Astrocyte of the cerebellum (primary cell): Measurements from ENCODE around the gene MFSD2B.

Experiments
- DNase-seq: peaks from one replicate; pipeline ENCODE4 v3.0.0-alpha.2; 2011; ENCODE audit warnings: low read depth
- H3K4me3 ChIP-seq: 2 replicates; pipeline ENCODE4 v1.5.1; 2011; ENCODE audit warnings: mild to moderate bottlenecking, low read depth, low read length, moderate library complexity
- in situ Hi-C: cut with HindIII; loops from 2 replicates; pipeline ENCODE4 v1.10.0; 2017; ENCODE audit warnings: low sequenced_read_pairs
- TF ChIP-seq, protein P1 (sequence below): IDR thresholded peaks from 2 replicates; pipeline ENCODE4 v1.5.1; 2012; ENCODE audit warnings: low read length, low read depth, moderate library complexity, mild to moderate bottlenecking; ENCODE audit errors: missing control alignments

MFSD2B gene

DNA sequence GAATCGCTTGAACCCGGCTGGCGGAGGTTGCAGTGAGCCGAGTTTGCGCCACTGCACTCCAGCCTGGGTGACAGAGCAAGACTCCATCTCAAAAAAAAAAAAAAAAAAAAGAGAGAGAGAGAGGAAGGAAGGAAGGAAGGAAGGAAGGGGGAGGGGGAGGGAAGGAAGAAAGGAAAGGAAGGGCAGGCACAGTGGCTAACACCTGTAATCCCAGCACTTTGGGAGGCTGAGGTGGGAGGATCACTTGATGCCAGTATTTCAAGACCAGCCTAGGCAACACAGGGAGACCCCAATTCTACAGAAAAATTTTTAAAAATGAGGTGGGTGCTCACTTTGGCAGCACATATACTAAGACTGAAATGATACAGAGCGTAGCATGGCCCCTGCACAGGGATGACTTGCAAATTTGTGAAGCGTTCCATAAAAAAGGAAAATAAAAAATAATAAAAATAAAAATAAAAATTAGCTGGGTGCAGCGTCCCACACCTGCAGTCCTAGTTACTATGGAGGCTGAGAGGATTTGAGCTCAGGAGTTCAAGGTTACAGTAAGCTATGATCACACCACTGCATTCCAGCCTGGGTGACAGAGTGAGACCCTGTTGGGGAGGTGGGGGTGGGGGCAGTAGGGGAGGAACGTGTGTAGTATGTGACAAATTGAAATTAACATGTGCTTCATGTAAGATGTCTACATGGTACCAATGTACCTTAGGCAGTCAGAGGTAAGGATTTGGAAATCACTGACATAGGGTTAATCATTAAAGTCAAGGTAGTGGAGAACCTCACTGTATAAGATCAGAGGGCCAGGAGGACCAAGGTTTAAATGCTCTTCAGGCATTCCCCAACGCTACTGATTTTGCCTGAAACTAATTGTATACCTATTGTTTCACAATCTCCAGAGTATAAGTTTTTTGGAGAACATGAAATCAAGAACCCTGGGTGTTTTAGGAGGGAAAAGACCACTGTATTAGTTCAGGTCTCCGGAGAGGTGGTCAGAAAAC lies 35.9 kb downstream of the MFSD2B start:
- in situ Hi-C loops, result no loop called here
- no peak for DNase-seq
- TF ChIP-seq, protein P1, sequence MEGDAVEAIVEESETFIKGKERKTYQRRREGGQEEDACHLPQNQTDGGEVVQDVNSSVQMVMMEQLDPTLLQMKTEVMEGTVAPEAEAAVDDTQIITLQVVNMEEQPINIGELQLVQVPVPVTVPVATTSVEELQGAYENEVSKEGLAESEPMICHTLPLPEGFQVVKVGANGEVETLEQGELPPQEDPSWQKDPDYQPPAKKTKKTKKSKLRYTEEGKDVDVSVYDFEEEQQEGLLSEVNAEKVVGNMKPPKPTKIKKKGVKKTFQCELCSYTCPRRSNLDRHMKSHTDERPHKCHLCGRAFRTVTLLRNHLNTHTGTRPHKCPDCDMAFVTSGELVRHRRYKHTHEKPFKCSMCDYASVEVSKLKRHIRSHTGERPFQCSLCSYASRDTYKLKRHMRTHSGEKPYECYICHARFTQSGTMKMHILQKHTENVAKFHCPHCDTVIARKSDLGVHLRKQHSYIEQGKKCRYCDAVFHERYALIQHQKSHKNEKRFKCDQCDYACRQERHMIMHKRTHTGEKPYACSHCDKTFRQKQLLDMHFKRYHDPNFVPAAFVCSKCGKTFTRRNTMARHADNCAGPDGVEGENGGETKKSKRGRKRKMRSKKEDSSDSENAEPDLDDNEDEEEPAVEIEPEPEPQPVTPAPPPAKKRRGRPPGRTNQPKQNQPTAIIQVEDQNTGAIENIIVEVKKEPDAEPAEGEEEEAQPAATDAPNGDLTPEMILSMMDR, result no peak
- H3K4me3 ChIP-seq, result peak overlapping the region; percentile 67

- in situ Hi-C loops, result no loop called here
- TF ChIP-seq, protein P1, result no peak
- DNase-seq, result no peak
These were observed 36.7 kb downstream of the MFSD2B start for GRCh38 chr2:24046599-24046929.

DNA sequence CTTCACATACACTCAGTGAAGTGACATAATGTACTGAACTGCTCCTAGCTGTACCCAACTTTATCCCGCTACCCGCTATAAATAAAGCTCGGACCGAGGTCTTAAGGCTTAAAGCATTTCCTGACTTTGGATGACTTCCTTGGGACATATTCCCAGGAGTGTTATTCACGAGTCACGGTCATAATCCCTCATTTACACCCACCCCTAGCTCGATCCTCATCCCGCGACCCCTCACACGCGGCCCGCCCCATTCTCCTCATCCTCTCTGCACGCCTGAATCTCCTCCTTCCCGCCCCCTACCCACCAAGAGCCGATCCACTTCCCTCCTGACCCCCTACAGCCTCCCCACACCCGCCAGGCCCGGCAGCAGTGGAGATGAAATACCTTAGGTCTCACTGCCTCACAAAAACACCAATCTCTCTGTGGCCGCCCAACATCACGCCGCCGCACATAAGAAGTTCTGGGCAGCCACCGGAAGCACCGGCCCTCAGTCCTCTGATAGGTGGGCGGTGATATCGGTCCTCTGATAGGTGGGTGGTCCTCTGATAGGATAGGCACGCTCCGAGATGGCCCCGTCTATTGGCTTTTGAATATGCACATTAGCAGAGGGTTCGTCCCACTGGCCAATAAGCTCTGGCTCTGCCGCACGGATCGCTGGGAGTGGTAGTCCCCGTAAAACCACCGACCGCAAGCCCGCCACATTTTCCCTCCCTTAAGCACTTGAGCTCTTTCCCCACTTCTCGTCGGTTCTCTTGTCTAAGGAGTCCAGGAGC lies 37.2 kb downstream of the MFSD2B start, which contains the start of gene WDCP:
WDCP (minus strand) TSS at position 462 of the 773 bp plus-strand sequence. CDS start 7,897 bp downstream, outside the sequence.
- peak; percentile 98 for DNase-seq
- H3K4me3 ChIP-seq, result peak within 1 kb of the TSS; percentile 67
- TF ChIP-seq, protein P1, result no peak
- in situ Hi-C loops, result no loop called here

More at GRCh38 chr2:24046599-24046929, 36.7 kb downstream of the MFSD2B start:
- peak overlapping the region; percentile 67 for H3K4me3 ChIP-seq

GRCh38 chr2:24047703-24048033 lies 37.8 kb downstream of the MFSD2B start:
- TF ChIP-seq, protein P1, result no peak
- in situ Hi-C loops, result no loop called here
- DNase-seq, result no peak
- H3K4me3 ChIP-seq, result peak overlapping the region; percentile 67

DNA sequence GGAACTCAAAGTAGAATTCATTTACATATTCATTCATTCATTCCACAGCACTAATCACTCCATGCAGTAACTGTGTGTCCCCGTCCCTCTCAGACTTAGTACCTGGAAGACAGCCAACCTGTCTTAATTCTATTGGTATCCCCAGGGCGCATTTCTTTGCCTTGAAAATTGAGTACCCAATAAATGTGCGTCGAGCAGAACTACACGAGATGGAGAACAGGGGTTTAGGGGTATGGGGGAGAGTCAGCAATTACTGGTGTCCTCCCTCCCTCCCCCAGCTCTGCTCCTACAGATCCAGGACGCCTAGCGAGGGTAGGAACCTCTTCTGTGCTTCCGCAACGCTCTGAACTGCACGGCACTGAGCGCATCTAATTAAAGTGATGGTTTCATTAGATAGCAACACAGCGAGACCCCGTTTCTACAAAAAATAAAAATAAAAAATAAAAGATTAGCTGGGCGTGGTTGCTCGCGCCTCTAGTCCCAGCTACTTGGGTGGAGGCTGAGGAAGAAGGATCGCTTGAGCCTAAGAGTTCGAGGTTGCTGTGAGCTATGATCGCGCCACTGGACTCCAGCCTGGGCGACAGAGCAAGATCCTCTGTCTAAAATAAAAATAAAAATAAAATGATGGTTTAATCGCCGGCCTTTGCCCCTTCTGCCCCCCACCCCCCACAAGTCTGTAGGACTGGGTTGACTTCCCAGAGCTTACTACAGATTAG lies 39.0 kb downstream of the MFSD2B start:
- DNase-seq, result no peak
- in situ Hi-C loops, result no loop called here

More for the DNA sequence above, 39.0 kb downstream of the MFSD2B start:
- TF ChIP-seq, protein P1, result no peak
- peak overlapping the region; percentile 75 for H3K4me3 ChIP-seq
